ENCODE results near the gene NUP58.

DNA sequence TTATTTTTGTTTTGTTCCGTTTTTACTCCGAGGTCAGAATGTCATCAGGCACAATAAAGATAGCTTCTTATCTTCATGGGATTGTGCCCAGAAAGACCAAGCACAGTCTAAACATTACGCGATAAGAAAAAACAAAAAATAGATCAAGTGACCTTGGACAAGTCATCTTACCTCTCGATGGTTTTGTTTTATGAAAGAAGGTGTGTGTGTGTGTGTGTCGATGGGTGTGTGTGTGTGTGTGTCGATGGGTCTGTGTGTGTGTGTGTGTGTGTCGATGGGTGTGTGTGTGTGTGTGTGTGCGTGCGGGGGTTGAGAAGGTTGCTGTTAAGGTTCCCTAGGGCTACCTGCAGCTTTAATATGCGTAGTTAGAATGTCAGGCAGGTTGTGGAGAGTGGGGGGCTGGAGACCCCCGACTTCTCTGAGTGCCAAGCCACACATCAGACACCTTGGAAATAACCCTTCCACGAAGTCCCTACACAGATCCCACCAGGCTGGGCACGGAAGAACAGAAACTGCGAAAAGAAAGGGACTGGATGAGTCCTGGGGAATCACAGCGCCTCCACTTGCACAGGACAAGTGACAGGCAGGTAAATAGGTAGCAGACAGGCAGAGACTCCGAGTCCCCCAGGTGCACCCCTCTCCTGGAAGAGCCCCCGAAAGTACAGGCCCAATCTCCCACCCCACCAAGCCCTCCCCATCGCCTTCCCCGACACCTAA, 69.9 kb downstream of the NUP58 start:
- TF ChIP-seq CTCF (IDR thresholded peaks at IDR 0.05; ENCODE audit: low read length): no peak
- TF ChIP-seq EZH2 (optimal IDR thresholded peaks at IDR 0.05; ENCODE audit: low read depth, low read length): no peak
- TF ChIP-seq EZH2phosphoT487 (IDR thresholded peaks at IDR 0.05; ENCODE audit: low read length): no peak
